Aorta (tissue), 5 donors: ENCODE measurements around the gene CRKL. TPM values are rescaled to one million over a fixed set of nuclear protein-coding genes. Genes with fewer than 3 reads are reported as not detected.
"Not testable (repeated sequence)": the region's sequence is repeated elsewhere in the genome, so short reads cannot be mapped to it uniquely, and the experiment has no call there.

Experiments used
- ATAC-seq: fragments of 200-7000 bp; cut with Tn5 transposase; one replicate; pipeline ENCODE4 v1.9.1; 2022; ENCODE audit warnings: moderate library complexity; ENCODE audit not compliant: low FRiP score
- DNase-seq, 2 donors: peaks; one replicate each; pipeline ENCODE4 v3.0.0-alpha.2; 2020
- H3K27ac ChIP-seq, 2 donors: one replicate each; pipeline ENCODE4 v1.5.1; 2013; ENCODE audit warnings: low read length in 2 of 2, mild to moderate bottlenecking in 2 of 2, moderate library complexity in 2 of 2, control low read depth in 1 of 2, inconsistent platforms in 1 of 2, low read depth in 1 of 2
- H3K27me3 ChIP-seq, 2 donors: one replicate each; pipeline ENCODE4 v1.6.1; 2013; ENCODE audit warnings: control low read depth in 1 of 2, low read length in 1 of 2, mild to moderate bottlenecking in 1 of 2, moderate library complexity in 1 of 2; ENCODE audit not compliant: insufficient read depth in 2 of 2, control insufficient read depth in 1 of 2
- H3K36me3 ChIP-seq, 2 donors: one replicate each; pipeline ENCODE4 v1.6.1; 2013; ENCODE audit warnings: control low read depth in 1 of 2, low read length in 1 of 2, mild to moderate bottlenecking in 1 of 2; ENCODE audit not compliant: insufficient read depth in 2 of 2, control insufficient read depth in 1 of 2
- H3K4me1 ChIP-seq, 2 donors: one replicate each; pipeline ENCODE4 v1.6.1; 2013; ENCODE audit warnings: low read length in 2 of 2, control low read depth in 1 of 2, mild to moderate bottlenecking in 1 of 2, moderate library complexity in 1 of 2; ENCODE audit not compliant: insufficient read depth in 2 of 2, control insufficient read depth in 1 of 2
- H3K4me3 ChIP-seq, 2 donors: one replicate each; pipeline ENCODE4 v1.5.1; 2013; ENCODE audit warnings: low read length in 2 of 2, control low read depth in 1 of 2, mild to moderate bottlenecking in 1 of 2
- H3K9me3 ChIP-seq: one replicate; pipeline ENCODE4 v1.6.1; 2013; ENCODE audit warnings: mild to moderate bottlenecking, low read length; ENCODE audit not compliant: control insufficient read depth
- WGBS, 2 donors: extraction: QIAGEN DNeasy Blood & Tissue Kit; methylation state at CpG; one replicate each; pipeline ENCODE4 v1.1.7; 2013; 5-methylcytosine and 5-hydroxymethylcytosine counted together
- intact Hi-C, 2 donors: fragments of 100-400 bp; cut with DNase I; formaldehyde crosslinking; loops; one replicate each; pipeline versions ENCODE4 v1.14.2 to v1.15.0; 2022
- polyA plus RNA-seq, 2 donors: library from polyadenylated mRNA; stranded (reverse); fragments of 200-250 nt; gene quantifications; one replicate each; pipeline ENCODE4 v1.2.3, GENCODE V29; 2013
- total RNA-seq, 2 donors: library from RNA; stranded (reverse); fragmentation: NEBNext Ultra II Directional; extraction: Animal tissue kit (Norgen Biotek cat#: 25700); gene quantifications; one replicate each; pipeline ENCODE4 v1.2.1, GENCODE V29; 2021
- donor health status: healthy with polysubstance abuse.
- donor health status: Bipolar disorder and iron deficiency.
- donor health status: DM: no; HTN: no; CAD: no.
- donor health status: DM: no; HTN: no; CAD: no.
- donor health status: DM: yes; HTN: yes; CAD: no.

Gene CRKL
- total and polyA plus RNA-seq, 4 donors: 9.5 to 45.9 (median 25.3) TPM

DNA sequence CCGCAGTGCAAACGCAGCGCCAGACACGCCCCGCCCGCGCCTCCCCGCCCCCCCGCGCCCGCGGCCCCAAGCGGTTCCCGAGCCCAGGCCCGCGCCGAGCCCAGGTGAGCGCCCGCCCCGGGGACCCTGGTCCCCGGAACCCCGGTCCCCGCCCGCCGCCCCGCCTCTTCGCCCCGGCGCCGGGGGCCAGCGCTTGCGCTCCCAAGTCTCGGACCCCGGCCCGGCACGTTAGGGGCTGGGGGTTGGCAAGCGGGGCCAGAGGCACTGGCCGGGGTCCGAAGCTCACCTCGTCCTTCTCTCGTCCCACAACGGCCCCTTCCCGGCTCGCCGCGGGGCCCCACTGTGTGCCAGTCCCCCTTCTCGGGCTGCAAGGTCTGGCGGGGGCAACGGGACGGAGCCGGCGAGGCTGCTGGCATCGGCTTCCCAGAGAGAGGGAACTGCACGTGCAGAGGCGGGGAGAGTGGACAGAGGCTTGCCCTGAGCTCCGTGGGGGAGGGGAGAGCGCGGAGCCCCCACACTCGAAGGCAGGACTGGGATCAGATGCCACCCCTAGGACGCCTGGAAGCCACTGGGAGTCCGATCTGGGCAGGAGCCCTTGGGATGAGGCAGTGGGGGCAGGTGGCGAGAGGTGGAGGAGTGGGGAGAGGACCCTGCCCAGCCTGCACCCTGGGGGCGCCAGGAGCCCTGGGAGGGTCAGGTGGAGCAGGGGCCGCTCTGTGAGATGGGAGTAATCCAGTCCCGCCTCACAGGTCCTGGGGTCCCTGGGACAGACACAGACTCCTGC is 48.1 kb downstream of the CRKL start:
- WGBS, 2 donors: 9 to 13% methylated on average over 36 to 65 of the region's 65 CpGs
- DNase-seq (no peak), ATAC-seq (no peak)
- Histone ChIP-seq H3K4me1 (no peaks in the 10 kb centered on the region), H3K27ac (no peak overlapping the region), H3K36me3 (no peaks in the 10 kb centered on the region), H3K27me3 (no peaks in the 10 kb centered on the region), H3K9me3 (no peaks in the 10 kb centered on the region), H3K4me3 (no peak overlapping the region)
- intact Hi-C loops: no loop called here

DNA sequence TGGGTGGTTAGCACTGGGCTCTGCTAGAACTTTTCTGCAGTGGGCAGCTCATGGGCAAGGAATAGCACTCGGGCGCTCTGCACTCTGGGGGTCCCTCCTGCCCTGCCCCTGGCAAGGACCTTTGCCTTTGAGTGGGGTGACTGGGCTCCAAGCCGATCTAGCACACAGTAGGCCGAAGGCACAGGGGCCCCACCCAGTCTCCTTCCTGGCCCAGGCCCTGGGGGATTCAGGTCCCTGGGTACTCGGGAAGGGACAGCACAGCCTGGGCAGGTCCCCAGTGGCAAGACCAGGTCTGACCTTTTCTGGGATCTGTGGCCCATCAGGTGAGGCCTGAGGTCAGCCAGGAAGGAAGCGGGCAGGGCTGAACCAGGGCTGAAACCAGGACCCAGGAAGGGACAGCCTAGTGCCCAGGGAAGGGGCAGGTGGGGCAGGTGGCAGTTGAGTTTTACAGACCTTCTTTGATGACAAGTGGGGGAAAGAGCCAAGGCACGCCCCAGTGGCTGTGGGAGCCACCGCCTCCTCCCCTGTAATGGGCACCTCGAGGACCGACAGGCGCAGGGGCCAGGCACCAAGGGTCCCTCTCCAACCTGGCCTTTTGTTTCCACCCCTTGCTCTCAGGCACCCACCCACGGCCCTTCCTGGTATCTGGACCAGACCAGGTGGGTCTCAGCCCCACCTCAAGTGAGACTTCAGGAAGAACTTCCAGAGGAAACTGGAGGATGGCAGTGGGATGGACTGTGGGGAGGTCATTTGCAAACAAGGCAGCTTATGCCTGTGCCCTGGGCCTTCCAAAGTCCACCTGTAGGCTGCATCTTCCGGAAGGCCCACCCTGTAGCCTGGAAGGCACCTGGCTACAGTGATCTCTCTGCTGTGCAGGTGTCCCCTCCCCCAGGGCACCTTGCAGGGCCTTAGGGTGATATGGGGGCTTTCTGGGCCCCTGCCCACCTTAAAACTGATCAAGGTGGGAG is 49.0 kb downstream of the CRKL start:
- intact Hi-C loops: no loop called here
- H3K27me3 ChIP-seq: no peaks in the 10 kb centered on the region
- H3K36me3 ChIP-seq: no peaks in the 10 kb centered on the region
- H3K4me1 ChIP-seq: no peaks in the 10 kb centered on the region
- no peak for DNase-seq
- 87% methylated on average over 12 to 13 of the region's 13 CpGs for WGBS, 2 donors
- H3K4me3 ChIP-seq: no peak overlapping the region
- no peak overlapping the region for H3K27ac ChIP-seq
- ATAC-seq: no peak
- H3K9me3 ChIP-seq: no peaks in the 10 kb centered on the region

DNA sequence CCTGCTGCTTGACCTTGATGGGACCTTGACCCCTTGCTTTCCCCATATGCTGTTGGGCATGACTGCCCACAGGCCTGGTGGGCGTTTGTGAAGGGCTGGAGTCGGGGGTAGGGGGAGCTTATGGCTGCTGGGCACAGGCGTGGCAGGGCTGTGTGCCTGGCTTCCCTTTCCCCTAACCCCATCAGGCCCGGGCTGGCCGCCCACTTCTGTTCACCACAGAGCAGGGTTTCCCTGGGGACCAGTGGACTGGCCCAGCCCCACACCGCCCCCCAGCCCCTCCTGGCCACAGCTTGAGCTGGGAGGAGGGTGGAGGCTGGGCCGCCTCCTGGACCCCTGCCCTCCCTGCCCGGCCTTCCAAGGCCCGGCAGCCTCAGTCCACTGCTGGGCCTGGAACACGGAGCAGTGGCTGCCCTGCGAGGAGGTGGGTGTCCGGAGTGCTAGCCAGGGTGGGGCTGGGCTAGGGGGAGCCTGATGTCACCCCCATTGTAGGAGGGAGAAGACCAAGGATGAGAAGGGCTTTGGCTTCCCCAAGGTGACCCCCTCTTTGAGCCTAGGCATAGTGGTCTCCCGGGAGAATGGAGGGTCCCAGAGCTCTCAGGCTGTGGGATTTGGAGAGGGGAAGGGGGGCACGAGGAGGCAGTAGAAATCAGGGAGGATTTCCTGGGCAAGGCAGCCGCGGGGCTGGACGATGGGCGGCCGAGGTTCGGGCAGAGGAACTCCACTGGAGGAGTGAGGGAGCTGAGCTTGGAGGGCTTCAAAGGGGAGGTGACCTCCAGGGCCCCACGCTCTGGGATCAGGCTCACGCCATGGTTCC is 49.9 kb downstream of the CRKL start, which contains the start of gene AIFM3:
AIFM3 (plus strand) TSS at position 373 of the 814 bp plus-strand sequence. CDS start 690 bp downstream, outside the sequence.
- ATAC-seq: no peak
- no peaks in the 10 kb centered on the region for H3K4me1 ChIP-seq
- DNase-seq: no peak
- intact Hi-C loops: no loop called here
- H3K27ac ChIP-seq: no peak within 1 kb of the TSS
- H3K9me3 ChIP-seq: no peaks in the 10 kb centered on the region
- H3K27me3 ChIP-seq: no peaks in the 10 kb centered on the region
- H3K36me3 ChIP-seq: no peaks in the 10 kb centered on the region
- 60 to 64% methylated on average over 19 to 22 of the region's 22 CpGs for WGBS, 2 donors
- H3K4me3 ChIP-seq: no peak within 1 kb of the TSS

DNA sequence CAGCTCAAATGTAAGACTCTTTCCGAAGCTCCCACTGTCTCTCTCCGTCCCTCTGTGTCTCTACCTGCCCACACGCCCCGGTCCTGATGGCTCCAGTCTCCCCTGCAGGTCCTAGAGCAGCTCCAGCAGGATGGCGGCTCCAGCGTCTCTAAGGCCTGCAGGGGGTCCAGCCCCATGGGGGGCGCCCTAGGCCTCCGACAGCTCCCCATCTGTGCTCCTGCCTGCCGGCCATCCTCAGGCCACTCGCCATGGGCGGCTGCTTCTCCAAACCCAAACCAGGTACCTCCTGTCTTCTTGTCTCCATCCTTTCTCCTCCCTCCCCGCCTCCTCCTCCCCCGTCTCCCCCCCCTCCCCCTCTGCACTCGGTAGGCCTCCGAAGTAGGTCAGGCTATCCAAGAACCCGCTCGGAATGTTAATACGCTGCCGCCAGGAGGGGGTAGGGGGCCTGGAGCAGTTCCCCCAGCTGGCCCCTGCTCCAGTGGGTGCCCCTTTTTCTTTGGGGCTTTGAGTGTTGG is 50.5 kb downstream of the CRKL start:
- no peaks in the 10 kb centered on the region for H3K27me3 ChIP-seq
- no peaks in the 10 kb centered on the region for H3K36me3 ChIP-seq
- no peak overlapping the region for H3K27ac ChIP-seq
- intact Hi-C loops: no loop called here
- DNase-seq (no peak), ATAC-seq (no peak)
- H3K9me3 ChIP-seq: no peaks in the 10 kb centered on the region
- WGBS, 2 donors: 65 to 73% methylated on average over 18 to 19 of the region's 19 CpGs
- H3K4me3 ChIP-seq: no peak overlapping the region
- H3K4me1 ChIP-seq: no peaks in the 10 kb centered on the region

DNA sequence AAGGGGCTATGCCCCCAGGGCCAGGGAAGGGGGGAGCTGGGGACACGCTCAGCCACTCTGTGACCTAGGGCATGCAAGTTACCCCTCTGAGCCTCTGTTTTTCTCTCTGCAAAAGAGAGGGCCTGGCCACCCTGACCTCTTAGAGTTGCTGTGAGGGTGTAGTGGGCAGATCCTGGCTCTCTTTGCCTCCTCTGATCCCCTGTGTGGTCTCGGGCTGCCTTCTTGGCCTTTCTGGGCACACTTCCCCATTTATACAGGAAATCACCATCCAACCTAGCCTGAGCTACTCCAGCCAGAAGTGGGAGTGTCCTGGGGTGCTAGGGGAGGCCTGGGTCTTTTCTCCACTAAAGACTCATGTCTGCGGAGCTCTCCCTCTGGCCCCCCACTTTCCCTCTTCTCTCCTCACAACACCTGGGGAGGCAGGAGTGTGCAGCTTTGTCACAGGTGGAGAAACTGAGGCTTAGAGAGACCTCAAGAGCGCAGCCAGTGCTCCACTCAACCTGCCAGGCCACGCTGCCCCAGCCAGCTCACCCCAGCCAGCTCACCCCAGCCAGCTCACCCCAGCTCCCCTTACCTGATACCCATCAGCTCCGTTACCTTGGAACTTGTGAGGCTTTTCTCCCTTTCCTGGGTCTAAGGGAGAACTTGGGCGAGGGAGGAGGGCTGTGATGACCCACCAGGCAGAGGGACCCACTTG is 51.2 kb downstream of the CRKL start:
- no peak for DNase-seq
- no peak overlapping the region for H3K4me3 ChIP-seq
- intact Hi-C loops: no loop called here
- no peaks in the 10 kb centered on the region for H3K27me3 ChIP-seq
- H3K4me1 ChIP-seq: no peaks in the 10 kb centered on the region
- ATAC-seq: no peak
- H3K27ac ChIP-seq: no peak overlapping the region
- H3K9me3 ChIP-seq: no peaks in the 10 kb centered on the region
- 94 to 95% methylated on average over 7 of the region's 7 CpGs for WGBS, 2 donors
- H3K36me3 ChIP-seq: no peaks in the 10 kb centered on the region

DNA sequence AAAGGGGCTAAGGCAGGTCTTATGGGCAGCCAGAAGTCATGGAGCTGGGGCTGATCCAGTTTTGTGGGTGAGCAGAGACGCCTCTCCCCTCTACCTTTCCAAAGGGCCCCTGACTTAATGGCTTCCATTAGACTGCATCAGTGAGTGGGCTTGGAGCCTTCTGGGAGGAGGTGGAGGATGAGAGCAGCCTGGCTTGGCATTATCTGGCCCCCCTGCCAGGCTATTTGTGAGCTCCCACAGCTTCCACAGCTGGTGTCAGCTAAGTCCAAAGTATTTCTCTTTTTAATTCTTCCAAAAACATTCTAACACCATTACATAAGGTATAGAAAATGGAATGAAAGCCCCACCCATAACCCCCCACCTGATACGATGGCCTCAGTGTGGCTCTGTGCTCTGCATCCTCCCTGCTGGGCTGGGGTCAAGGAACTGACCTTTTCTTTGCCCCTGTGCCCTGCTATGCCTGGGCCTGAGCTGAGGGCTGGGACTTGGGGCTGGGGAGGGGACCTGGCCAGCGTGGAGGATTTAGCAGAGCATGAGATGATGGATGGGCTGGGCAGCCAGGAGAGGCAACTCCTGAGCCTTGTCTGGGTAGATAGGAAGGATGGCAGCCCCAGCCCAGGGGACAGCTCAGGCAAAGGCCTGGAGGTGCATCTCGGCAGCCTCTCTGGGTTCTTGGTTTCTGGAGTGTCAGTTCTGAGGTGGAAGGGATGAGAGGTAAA is 53.9 kb downstream of the CRKL start:
- 56 to 63% methylated on average over 4 of the region's 4 CpGs for WGBS, 2 donors
- ATAC-seq: no peak
- no peaks in the 10 kb centered on the region for H3K4me1 ChIP-seq

DNA sequence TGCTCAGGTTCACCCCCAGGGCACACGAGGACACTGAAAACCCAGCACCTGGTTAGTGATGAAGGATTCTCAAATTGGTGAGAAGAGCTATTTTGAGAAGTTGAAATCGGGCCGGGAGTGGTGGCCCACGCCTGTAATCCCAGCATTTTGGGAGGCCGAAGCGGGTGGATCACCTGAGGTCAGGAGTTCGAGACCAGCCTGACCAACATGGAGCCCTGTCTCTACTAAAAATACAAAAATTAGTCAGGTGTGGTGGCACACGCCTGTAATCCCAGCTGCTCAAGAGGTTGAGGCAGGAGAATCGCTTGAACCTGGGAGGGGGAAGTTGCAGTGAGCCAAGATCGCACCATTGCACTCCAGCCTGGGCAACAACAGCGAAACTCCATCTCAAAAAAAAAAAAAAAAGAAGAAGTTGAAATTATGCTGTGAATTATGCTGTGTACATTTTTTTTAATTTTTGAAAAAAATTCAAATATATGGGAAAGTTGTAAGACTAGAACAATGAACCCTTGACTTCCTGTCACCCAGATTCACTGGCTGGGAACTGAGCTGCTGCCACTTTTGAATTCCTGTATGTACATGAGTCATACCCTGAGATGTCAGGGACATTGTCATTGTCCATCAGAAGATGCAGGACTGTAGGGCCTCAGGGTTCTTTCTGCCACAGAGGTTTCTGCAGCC is 54.9 kb downstream of the CRKL start:
- H3K4me1 ChIP-seq, H3K27me3 ChIP-seq, H3K27ac ChIP-seq, H3K9me3 ChIP-seq, ATAC-seq, H3K36me3 ChIP-seq, DNase-seq, H3K4me3 ChIP-seq, intact Hi-C loops: not testable (repeated sequence)
- 90% methylated on average over 11 of the region's 11 CpGs for WGBS, 2 donors

More for the DNA sequence above, 53.9 kb downstream of the CRKL start:
- Histone ChIP-seq H3K9me3 (no peaks in the 10 kb centered on the region), H3K27ac (no peak overlapping the region), H3K4me3 (no peak overlapping the region), H3K36me3 (no peaks in the 10 kb centered on the region), H3K27me3 (no peaks in the 10 kb centered on the region)
- no peak for DNase-seq
- intact Hi-C loops: no loop called here
